GM23248 (cell line): Measurements from ENCODE around the gene IFT81.

Experiments used
- EZH2 ChIP-seq: fragments of 200-600 bp; sonication (generic); IDR thresholded peaks from 2 replicates; pipeline ENCODE4 v1.6.1; 2018; ENCODE audit warnings: antibody characterized with exemption, mild to moderate bottlenecking; ENCODE audit not compliant: insufficient read depth, poor library complexity, severe bottlenecking
- EZH2phosphoT487 ChIP-seq: fragments of 200-600 bp; sonication (generic); IDR thresholded peaks from 2 replicates; pipeline ENCODE4 v1.6.1; 2018; ENCODE audit warnings: antibody characterized with exemption, moderate library complexity, mild to moderate bottlenecking, low read depth; ENCODE audit not compliant: insufficient read depth

GRCh38 chr12:110107369-110108281 lies 16.5 kb upstream of the IFT81 start:
- no peak for TF ChIP-seq EZH2phosphoT487
- no peak for TF ChIP-seq EZH2
